Testis (tissue), 3 donors: ENCODE measurements around the gene RPRML. TPM values are rescaled to one million over a fixed set of nuclear protein-coding genes. Genes with fewer than 3 reads are reported as not detected.
"Not testable (repeated sequence)": the region's sequence is repeated elsewhere in the genome, so short reads cannot be mapped to it uniquely, and the experiment has no call there.

Experiments
- DNase-seq: peaks from one replicate; pipeline ENCODE4 v3.0.0-alpha.2; 2019
- H3K27ac ChIP-seq, 2 donors: fragments of 200-600 bp; sonication (generic); one replicate each; pipeline ENCODE4 v1.5.1; 2019
- H3K27me3 ChIP-seq: fragments of 200-600 bp; sonication (generic); one replicate; pipeline ENCODE4 v1.5.1; 2019
- H3K36me3 ChIP-seq: fragments of 200-600 bp; sonication (generic); one replicate; pipeline ENCODE4 v1.5.1; 2017; ENCODE audit warnings: low read depth; ENCODE audit errors: missing control alignments
- H3K4me1 ChIP-seq: fragments of 200-600 bp; sonication (generic); one replicate; pipeline ENCODE4 v1.5.1; 2019
- H3K4me3 ChIP-seq, 2 donors: fragments of 200-600 bp; sonication (generic); one replicate each; pipeline ENCODE4 v1.5.1; 2017 to 2019
- H3K9me3 ChIP-seq: fragments of 200-600 bp; sonication (generic); one replicate; pipeline ENCODE4 v1.5.1; 2017
- CTCF ChIP-seq, 3 experiments: fragments of 450-650 bp in 2 of 3; fragments of 200-600 bp in 1 of 3; sonication (generic) in 1 of 3; IDR thresholded peaks; one replicate each; pipeline ENCODE4 v1.5.1; 2016 to 2019; ENCODE audit warnings: antibody characterized with exemption in 3 of 3, mild to moderate bottlenecking in 2 of 3, moderate library complexity in 1 of 3
- POLR2A ChIP-seq: fragments of 450-650 bp; IDR thresholded peaks from one replicate; pipeline ENCODE4 v1.6.1; 2017; ENCODE audit warnings: antibody characterized with exemption, mild to moderate bottlenecking, moderate library complexity
- WGBS, 2 donors: methylation state at CpG; one replicate each; pipeline ENCODE4 v1.1.5; 2018; 5-methylcytosine and 5-hydroxymethylcytosine counted together
- intact Hi-C: fragments of 100-400 bp; cut with DNase I; formaldehyde crosslinking; loops from one replicate; pipeline ENCODE4 v1.15.1; 2023; ENCODE audit warnings: low total_unique reads
- polyA plus RNA-seq: library from polyadenylated mRNA; stranded (reverse); fragments of 350-450 nt; fragmentation: Illumina TruSeq; extraction: RNeasy Lipid Tissue Mini Kit (QIAGEN cat#74804); gene quantifications from one replicate; pipeline ENCODE4 v1.2.3, GENCODE V29; 2014; ENCODE audit warnings: low read depth, low replicate concordance; ENCODE audit not compliant: insufficient read depth
- total RNA-seq, 2 donors: library from RNA; depleted of rRNA; stranded (reverse); fragments of >200 nt; gene quantifications; one replicate each; pipeline ENCODE4 v1.2.3, GENCODE V29; 2016

RPRML gene
- total and polyA plus RNA-seq, 3 donors from 2014 or later, result not detected

DNA sequence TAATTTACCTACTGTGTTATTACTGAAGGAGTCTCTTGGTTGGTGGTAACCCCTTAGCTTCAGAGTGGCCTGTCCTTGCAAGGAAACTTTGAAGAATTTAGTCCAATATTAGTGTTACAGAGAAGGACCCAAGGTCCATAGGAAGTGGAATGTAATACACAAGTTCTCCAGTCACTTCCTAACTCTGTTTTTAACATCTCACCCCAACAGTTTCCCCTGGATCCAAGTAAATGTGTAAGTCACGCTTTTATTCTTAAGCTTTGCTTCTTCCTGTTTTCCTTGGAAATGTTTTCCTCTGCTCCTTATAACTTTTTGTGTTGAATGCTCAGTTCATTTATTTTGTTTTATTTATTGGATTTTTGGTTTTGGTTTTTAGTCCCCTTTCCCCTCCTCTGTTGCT lies 25.9 kb upstream of the RPRML start:
- Histone ChIP-seq H3K4me1 (no peaks in the 10 kb centered on the region), H3K27ac (no peak overlapping the region), H3K4me3 (no peak overlapping the region), H3K27me3 (no peaks in the 10 kb centered on the region), H3K36me3 (no peaks in the 10 kb centered on the region), H3K9me3 (no peaks in the 10 kb centered on the region)
- 53 to 63% methylated on average over 1 of the region's 1 CpG for WGBS, 2 donors
- intact Hi-C loops, result no loop called here
- TF ChIP-seq CTCF (IDR thresholded peaks at IDR 0.05) (no peak), POLR2A (no peak)
- no peak for DNase-seq

DNA sequence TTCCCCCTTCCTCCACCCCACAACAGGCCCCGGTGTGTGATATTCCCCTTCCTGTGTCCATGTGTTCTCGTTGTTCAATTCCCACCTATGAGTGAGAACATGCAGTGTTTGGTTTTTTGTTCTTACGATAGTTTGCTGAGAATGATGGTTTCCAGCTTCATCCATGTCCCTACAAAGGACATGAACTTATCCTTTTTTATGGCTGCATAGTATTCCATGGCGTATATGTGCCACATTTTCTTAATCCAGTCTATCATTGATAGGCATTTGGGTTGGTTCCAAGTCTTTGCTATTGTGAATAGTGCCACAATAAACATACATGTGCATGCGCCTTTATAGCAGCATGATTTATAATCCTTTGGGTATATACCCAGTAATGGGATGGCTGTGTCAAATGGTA lies 24.8 kb upstream of the RPRML start:
- 89 to 95% methylated on average over 5 of the region's 5 CpGs for WGBS, 2 donors
- H3K4me1 ChIP-seq, DNase-seq, H3K4me3 ChIP-seq, H3K27me3 ChIP-seq, intact Hi-C loops, H3K9me3 ChIP-seq, H3K27ac ChIP-seq, H3K36me3 ChIP-seq: not testable (repeated sequence)

DNA sequence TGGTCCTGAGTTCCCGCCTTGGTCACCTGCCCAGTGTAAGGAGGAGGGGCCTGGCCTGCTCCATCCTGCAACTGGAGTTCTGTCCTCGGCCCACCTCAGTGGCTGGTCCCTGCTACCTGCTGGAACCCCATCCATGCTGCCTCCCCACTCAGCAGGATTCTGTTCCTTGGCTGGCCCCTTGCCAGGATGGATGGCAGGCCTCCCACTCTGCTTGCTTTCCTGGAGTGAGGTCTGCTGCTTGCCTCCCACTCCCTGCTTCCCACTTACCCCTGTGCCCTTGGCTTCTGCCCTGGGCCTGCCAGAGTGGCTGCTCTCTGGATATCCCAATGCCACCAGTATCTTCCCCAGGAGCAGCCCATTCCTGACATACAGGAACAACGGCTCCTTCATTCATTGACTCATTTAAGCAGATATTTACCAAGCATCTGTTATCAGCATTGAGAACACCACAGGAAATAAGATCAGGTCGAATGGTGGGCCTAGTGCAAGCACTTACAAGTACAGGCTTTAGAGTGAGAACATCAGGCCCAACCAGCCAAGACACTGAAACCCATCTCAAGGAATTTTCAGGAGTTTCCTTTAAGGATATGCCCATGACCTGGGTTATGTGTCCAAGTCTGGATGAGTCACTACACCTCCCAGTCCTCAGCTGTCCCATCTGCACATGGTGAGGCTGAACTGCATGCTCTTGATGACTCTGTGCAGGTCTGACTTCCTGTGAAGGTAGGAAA lies 17.0 kb upstream of the RPRML start:
- Histone ChIP-seq H3K27ac (no peak overlapping the region), H3K4me1 (no peaks in the 10 kb centered on the region), H3K36me3 (no peaks in the 10 kb centered on the region), H3K9me3 (no peaks in the 10 kb centered on the region), H3K27me3 (no peaks in the 10 kb centered on the region), H3K4me3 (no peak overlapping the region)
- WGBS, 2 donors, result 59 to 79% methylated on average over 4 of the region's 4 CpGs
- no peak for DNase-seq
- TF ChIP-seq CTCF (IDR thresholded peaks at IDR 0.05) (no peak), POLR2A (no peak)
- intact Hi-C loops, result no loop called here

DNA sequence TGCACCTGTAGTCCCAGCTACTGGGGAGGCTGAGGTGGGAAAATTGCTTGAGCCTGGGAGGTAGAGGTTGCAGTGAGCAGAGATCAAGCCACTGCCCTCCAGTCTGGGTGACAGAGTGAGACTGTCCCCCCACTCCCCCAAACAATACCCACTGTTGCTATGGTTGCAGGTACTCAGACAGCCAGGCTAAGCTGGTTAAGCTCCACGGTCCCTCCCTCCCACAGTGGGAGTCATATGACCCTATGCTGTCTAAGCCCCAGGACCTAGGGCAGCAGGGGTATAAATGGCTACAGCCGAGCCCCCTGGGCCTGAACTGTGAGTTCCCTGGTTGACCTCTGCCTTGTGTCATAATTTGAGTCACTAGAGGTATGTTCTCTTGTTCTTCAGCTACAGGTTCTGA lies 15.9 kb upstream of the RPRML start:
- Histone ChIP-seq H3K4me1 (no peaks in the 10 kb centered on the region), H3K36me3 (no peaks in the 10 kb centered on the region), H3K4me3 (no peak overlapping the region), H3K9me3 (no peaks in the 10 kb centered on the region), H3K27ac (no peak overlapping the region), H3K27me3 (no peaks in the 10 kb centered on the region)
- TF ChIP-seq POLR2A, result no peak
- no peak for TF ChIP-seq CTCF (IDR thresholded peaks at IDR 0.05)
- intact Hi-C loops, result no loop called here
- WGBS, 2 donors, result 81 to 83% methylated on average over 2 of the region's 2 CpGs
- no peak for DNase-seq

DNA sequence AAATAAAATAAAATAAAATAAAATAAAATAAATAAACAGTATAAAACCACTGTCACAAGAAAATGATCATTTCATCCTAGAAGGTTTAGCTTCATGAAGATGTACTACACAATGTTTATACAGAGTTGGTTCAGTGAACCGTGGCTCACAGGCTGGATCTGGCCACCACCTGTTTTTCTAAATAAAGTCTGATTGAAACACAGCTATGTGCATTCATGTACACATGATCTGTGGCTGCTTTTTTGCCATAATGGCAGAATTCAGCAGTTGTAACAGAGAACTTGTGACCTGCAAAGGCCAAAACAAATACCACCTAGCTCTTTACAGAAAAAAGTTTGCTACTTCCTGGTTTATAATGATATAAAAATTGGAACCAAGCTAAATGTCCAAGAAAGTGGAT lies 12.6 kb upstream of the RPRML start:
- intact Hi-C loops, result no loop called here
- no peak overlapping the region for H3K4me3 ChIP-seq
- H3K27ac ChIP-seq, result no peak overlapping the region
- H3K36me3 ChIP-seq, result no peaks in the 10 kb centered on the region
- WGBS, 2 donors, result 84 to 88% methylated on average over 1 of the region's 1 CpG
- no peak for DNase-seq
- TF ChIP-seq POLR2A, result no peak
- TF ChIP-seq CTCF (IDR thresholded peaks at IDR 0.05), result no peak
- H3K4me1 ChIP-seq, result no peaks in the 10 kb centered on the region
- no peaks in the 10 kb centered on the region for H3K27me3 ChIP-seq
- H3K9me3 ChIP-seq, result no peaks in the 10 kb centered on the region
